Thoracic aorta (tissue), 2 donors: ENCODE results near the gene TAMALIN. TPM values are rescaled to one million over a fixed set of nuclear protein-coding genes. Genes with fewer than 3 reads are reported as not detected.

ENCODE experiments used
- ATAC-seq: fragments of 150-250 bp; one replicate; pipeline ENCODE4 v1.8.0; 2017; ENCODE audit warnings: low read depth; ENCODE audit not compliant: insufficient number of reproducible peaks, low FRiP score
- DNase-seq: peaks from one replicate; pipeline ENCODE4 v3.0.0-alpha.2; 2020; ENCODE audit warnings: low spot score
- H3K27ac ChIP-seq, 2 donors: fragments of 200-600 bp; sonication (generic); 1 replicate in 1 of 2; 2 replicates in 1 of 2; pipeline ENCODE4 v1.5.1; 2016; ENCODE audit warnings: mild to moderate bottlenecking in 2 of 2, moderate library complexity in 2 of 2
- H3K27me3 ChIP-seq: fragments of 200-600 bp; sonication (generic); replicated peaks from 2 replicates; pipeline ENCODE4 v1.6.0; 2016; ENCODE audit warnings: mild to moderate bottlenecking; ENCODE audit not compliant: insufficient read depth
- H3K36me3 ChIP-seq: fragments of 200-600 bp; sonication (generic); one replicate; pipeline ENCODE4 v1.5.1; 2016
- H3K4me1 ChIP-seq, 2 donors: fragments of 200-600 bp; sonication (generic); 1 replicate in 1 of 2; 2 replicates in 1 of 2; pipeline versions ENCODE4 v1.5.1 to v1.6.0; 2016; ENCODE audit warnings: low read depth in 2 of 2, mild to moderate bottlenecking in 1 of 2; ENCODE audit not compliant: control insufficient read depth in 1 of 2
- H3K4me3 ChIP-seq: fragments of 200-600 bp; sonication (generic); 2 replicates; pipeline ENCODE4 v1.5.1; 2016; ENCODE audit warnings: mild to moderate bottlenecking
- H3K9me3 ChIP-seq: fragments of 200-600 bp; sonication (generic); 2 replicates; pipeline ENCODE4 v1.5.1; 2016
- total RNA-seq, 2 donors: library from RNA; depleted of rRNA; stranded (reverse); fragments of >200 nt; gene quantifications; one replicate each; pipeline versions ENCODE4 v1.1.0 to v1.2.3, GENCODE V29; 2016
- TF ChIP-seq, protein P1 (sequence below): fragments of 200-600 bp; sonication (generic); IDR thresholded peaks from one replicate; pipeline ENCODE4 v1.5.1; 2019; ENCODE audit warnings: antibody characterized with exemption

TAMALIN gene
- total RNA-seq, 2 donors from 2014 or later = 17.0 to 21.9 TPM

GRCh38 chr12:52035190-52035589 lies 28.4 kb downstream of the TAMALIN start:
- Histone ChIP-seq H3K9me3 (no peaks in the 10 kb centered on the region), H3K36me3 (no peaks in the 10 kb centered on the region), H3K4me3 (no peak overlapping the region), H3K27ac (peak overlapping the region in 1 of 2 donors; percentile 91), H3K27me3 (no peaks in the 10 kb centered on the region), H3K4me1 (peaks cover 20 to 40% of the 10 kb centered on the region in 2 donors)
- TF ChIP-seq, protein P1, sequence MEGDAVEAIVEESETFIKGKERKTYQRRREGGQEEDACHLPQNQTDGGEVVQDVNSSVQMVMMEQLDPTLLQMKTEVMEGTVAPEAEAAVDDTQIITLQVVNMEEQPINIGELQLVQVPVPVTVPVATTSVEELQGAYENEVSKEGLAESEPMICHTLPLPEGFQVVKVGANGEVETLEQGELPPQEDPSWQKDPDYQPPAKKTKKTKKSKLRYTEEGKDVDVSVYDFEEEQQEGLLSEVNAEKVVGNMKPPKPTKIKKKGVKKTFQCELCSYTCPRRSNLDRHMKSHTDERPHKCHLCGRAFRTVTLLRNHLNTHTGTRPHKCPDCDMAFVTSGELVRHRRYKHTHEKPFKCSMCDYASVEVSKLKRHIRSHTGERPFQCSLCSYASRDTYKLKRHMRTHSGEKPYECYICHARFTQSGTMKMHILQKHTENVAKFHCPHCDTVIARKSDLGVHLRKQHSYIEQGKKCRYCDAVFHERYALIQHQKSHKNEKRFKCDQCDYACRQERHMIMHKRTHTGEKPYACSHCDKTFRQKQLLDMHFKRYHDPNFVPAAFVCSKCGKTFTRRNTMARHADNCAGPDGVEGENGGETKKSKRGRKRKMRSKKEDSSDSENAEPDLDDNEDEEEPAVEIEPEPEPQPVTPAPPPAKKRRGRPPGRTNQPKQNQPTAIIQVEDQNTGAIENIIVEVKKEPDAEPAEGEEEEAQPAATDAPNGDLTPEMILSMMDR = no peak
- no peak for DNase-seq
- ATAC-seq = no peak

DNA sequence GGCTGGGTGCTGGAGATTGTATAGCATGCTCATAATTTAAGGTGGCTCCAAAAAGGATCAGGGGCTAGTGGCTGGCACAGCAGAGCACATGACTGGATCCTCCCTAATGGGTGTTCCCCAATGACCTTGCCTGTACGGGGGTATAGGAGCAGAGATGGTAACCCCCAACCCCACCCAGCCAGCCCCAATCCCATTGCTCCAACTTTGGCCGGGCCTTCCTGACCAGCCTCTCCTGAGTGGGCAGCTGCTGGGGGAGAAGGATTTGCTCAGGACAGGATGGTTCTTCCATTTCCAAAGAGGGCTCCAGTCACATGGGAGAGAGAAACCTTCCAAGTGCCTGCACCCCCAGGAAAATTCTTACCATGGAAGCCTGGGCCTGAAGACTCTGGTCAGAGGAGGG lies 29.2 kb downstream of the TAMALIN start:
- Histone ChIP-seq H3K27ac (peak overlapping the region; percentile 91), H3K4me3 (no peak overlapping the region), H3K4me1 (peaks cover 20 to 40% of the 10 kb centered on the region in 2 donors), H3K9me3 (no peaks in the 10 kb centered on the region), H3K36me3 (no peaks in the 10 kb centered on the region), H3K27me3 (no peaks in the 10 kb centered on the region)
- TF ChIP-seq, protein P1 = no peak
- no peak for DNase-seq
- no peak for ATAC-seq

- H3K27me3 ChIP-seq = no peaks in the 10 kb centered on the region
- H3K9me3 ChIP-seq = no peaks in the 10 kb centered on the region
- peak overlapping the region; percentile 91 for H3K27ac ChIP-seq
- DNase-seq (no peak), ATAC-seq (peak; percentile 54)
- H3K36me3 ChIP-seq = no peaks in the 10 kb centered on the region
- H3K4me1 ChIP-seq = peaks cover 25 to 47% of the 10 kb centered on the region in 2 donors
- peak overlapping the region; percentile 69 for H3K4me3 ChIP-seq
- TF ChIP-seq, protein P1 = no peak
Observed at GRCh38 chr12:52036587-52037171, 29.9 kb downstream of the TAMALIN start.

DNA sequence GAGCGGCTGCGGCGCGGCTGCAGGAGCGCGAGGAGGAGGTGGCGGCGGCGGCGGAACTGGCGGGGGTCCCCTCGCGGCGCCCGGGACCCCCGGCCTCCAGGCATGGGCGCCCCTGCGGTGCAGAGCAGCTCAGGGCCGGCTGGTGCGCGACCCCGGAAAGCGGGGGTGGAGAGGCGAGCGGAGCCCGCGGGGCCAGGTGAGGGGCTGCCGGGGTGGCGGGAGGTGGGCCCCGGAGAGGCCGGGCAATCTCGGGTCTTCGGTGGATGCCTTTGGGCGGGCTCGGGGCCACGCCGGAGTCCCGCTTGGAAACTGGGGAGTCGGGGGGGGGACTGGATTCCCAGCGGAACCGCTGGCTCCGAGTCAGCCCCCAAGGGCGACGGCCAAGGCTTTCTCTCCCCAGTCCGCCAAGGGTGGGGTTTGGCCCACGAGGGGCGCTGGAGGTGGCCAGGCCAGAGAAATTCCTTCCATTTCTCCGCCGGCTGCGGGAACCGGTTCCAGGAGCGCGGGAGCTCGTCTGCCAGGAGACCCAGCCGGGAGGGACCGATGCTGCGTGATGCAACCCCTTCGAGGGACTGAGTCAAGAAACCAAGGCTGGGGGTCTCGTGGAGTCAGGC lies 30.6 kb downstream of the TAMALIN start:
- Histone ChIP-seq H3K36me3 (no peaks in the 10 kb centered on the region), H3K4me1 (peaks cover 32 to 48% of the 10 kb centered on the region in 2 donors), H3K4me3 (peak overlapping the region; percentile 88), H3K27me3 (no peaks in the 10 kb centered on the region), H3K27ac (peak overlapping the region; percentile 91 to 92), H3K9me3 (no peaks in the 10 kb centered on the region)
- no peak for DNase-seq
- no peak for ATAC-seq
- TF ChIP-seq, protein P1 = no peak

GRCh38 chr12:52038447-52038846 lies 31.7 kb downstream of the TAMALIN start:
- Histone ChIP-seq H3K27me3 (no peaks in the 10 kb centered on the region), H3K27ac (peak overlapping the region; percentile 91 to 92), H3K4me3 (peak overlapping the region; percentile 88), H3K36me3 (no peaks in the 10 kb centered on the region), H3K4me1 (peaks cover 35 to 52% of the 10 kb centered on the region in 2 donors), H3K9me3 (no peaks in the 10 kb centered on the region)
- no peak for ATAC-seq
- DNase-seq = no peak
- TF ChIP-seq, protein P1 = no peak
